Loucy (cell line): Measurements from ENCODE around the gene CACUL1.

Source experiments
- H2AFZ ChIP-seq: fragments of 200-600 bp; sonication (generic); 2 replicates; pipeline ENCODE4 v1.6.0; 2016; ENCODE audit warnings: antibody characterized with exemption, mild to moderate bottlenecking, low read length, moderate library complexity
- H3F3A ChIP-seq: fragments of 200-600 bp; 2 replicates; pipeline ENCODE4 v1.6.0; 2016; ENCODE audit warnings: antibody characterized with exemption, low read depth, mild to moderate bottlenecking
- H3K27me3 ChIP-seq: fragments of 200-600 bp; sonication (generic); 2 replicates; pipeline ENCODE4 v1.6.1; 2014; ENCODE audit warnings: low read length, mild to moderate bottlenecking; ENCODE audit not compliant: insufficient read depth, poor library complexity, severe bottlenecking
- H3K36me3 ChIP-seq: fragments of 200-600 bp; sonication (generic); 2 replicates; pipeline ENCODE4 v1.6.1; 2016; ENCODE audit warnings: low read length; ENCODE audit not compliant: insufficient read depth
- H3K4me1 ChIP-seq: fragments of 200-600 bp; sonication (generic); 2 replicates; pipeline ENCODE4 v1.5.1; 2014; ENCODE audit warnings: low read length, mild to moderate bottlenecking; ENCODE audit not compliant: insufficient read depth, poor library complexity, severe bottlenecking
- H3K4me2 ChIP-seq: fragments of 200-600 bp; sonication (generic); 2 replicates; pipeline ENCODE4 v1.6.0; 2014; ENCODE audit warnings: antibody characterized with exemption, low read length, low read depth, mild to moderate bottlenecking; ENCODE audit not compliant: poor library complexity, severe bottlenecking
- H3K4me3 ChIP-seq: fragments of 200-600 bp; sonication (generic); 2 replicates; pipeline ENCODE4 v1.5.1; 2014; ENCODE audit warnings: low read length, mild to moderate bottlenecking, mixed read lengths; ENCODE audit not compliant: poor library complexity, severe bottlenecking
- H3K79me2 ChIP-seq: fragments of 200-600 bp; sonication (generic); 2 replicates; pipeline ENCODE4 v1.6.1; 2014; ENCODE audit warnings: low read length; ENCODE audit not compliant: insufficient read depth
- H3K9ac ChIP-seq: fragments of 200-600 bp; sonication (generic); 2 replicates; pipeline ENCODE4 v1.6.0; 2014; ENCODE audit warnings: mild to moderate bottlenecking, low read depth, low read length, moderate library complexity; ENCODE audit not compliant: poor library complexity, severe bottlenecking
- H3K9me2 ChIP-seq: fragments of 200-600 bp; sonication (generic); replicated peaks from 2 replicates; pipeline ENCODE4 v1.6.1; 2016; ENCODE audit warnings: low read depth, low read length, mixed read lengths
- H3K9me3 ChIP-seq: fragments of 200-600 bp; sonication (generic); 2 replicates; pipeline ENCODE4 v1.6.1; 2014; ENCODE audit warnings: mild to moderate bottlenecking, antibody characterized with exemption, low read length, low read depth; ENCODE audit not compliant: insufficient read depth
- H4K20me1 ChIP-seq: fragments of 200-600 bp; sonication (generic); 2 replicates; pipeline ENCODE4 v1.6.0; 2014; ENCODE audit warnings: antibody characterized with exemption, low read length, mild to moderate bottlenecking; ENCODE audit not compliant: insufficient read depth, poor library complexity, severe bottlenecking
- CTCF ChIP-seq: fragments of 200-600 bp; sonication (generic); conservative IDR thresholded peaks from 2 replicates; pipeline ENCODE4 v1.5.1; 2014; ENCODE audit warnings: mild to moderate bottlenecking, antibody characterized with exemption, low read length
- EZH2phosphoT487 ChIP-seq: fragments of 200-600 bp; IDR thresholded peaks from 2 replicates; pipeline ENCODE4 v1.6.1; 2018; ENCODE audit warnings: antibody characterized with exemption, mild to moderate bottlenecking, moderate library complexity, borderline replicate concordance

Gene CACUL1

DNA sequence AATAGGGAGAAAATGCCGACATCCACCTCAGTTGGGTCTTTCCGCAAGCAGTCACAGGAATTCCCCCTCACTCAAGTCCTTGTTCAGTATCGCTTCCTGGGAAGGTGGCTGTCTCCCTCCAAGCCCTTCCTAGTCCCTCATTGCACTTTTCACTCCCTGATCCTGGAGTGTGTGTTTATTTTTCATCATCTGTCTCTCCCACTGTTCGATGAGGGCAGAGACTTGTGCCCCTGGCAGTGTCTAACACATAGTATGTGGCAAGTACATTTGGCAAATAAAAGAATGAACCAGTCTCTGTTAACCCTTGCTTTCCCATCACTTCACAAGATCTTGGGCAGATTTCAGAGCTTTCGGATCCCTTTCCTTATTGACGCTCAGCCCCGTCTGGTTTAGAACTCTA, 24.0 kb upstream of the CACUL1 start:
- no peaks in the 10 kb centered on the region for H3K9me2 ChIP-seq
- H3K27me3 ChIP-seq, result no peaks in the 10 kb centered on the region
- no peak overlapping the region for H2AFZ ChIP-seq
- no peaks in the 10 kb centered on the region for H3K36me3 ChIP-seq
- no peaks in the 10 kb centered on the region for H4K20me1 ChIP-seq
- H3K9me3 ChIP-seq, result no peaks in the 10 kb centered on the region; the same call in 1 of the 2 replicates
- H3K4me1 ChIP-seq, result no peaks in the 10 kb centered on the region
- no peaks in the 10 kb centered on the region for H3K79me2 ChIP-seq
- no peak overlapping the region for H3K9ac ChIP-seq
- TF ChIP-seq EZH2phosphoT487, result no peak
- TF ChIP-seq CTCF, result no peak
- H3F3A ChIP-seq, result no peaks in the 10 kb centered on the region
- no peak overlapping the region for H3K4me3 ChIP-seq
- H3K4me2 ChIP-seq, result no peak overlapping the region

DNA sequence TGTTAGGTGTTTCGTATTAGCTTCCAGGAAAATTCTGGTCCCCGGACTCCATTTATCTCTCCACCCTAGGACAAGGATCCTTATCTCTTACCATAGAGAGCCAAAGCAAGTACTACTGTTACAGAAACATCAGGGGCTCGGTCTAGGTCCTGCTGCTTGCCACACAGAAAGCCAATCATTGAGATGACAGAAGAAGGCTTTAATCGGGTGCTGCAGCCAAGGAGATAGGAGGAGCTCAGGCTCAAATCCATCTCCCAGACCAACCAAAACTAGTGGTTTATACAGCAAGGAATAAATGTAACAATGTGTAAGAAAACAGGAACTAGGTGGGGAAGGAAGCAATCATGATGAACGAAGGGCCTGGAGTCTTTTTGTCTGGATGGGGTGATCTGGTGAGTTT, 22.2 kb upstream of the CACUL1 start:
- Histone ChIP-seq H4K20me1 (no peaks in the 10 kb centered on the region), H3K9me3 (no peaks in the 10 kb centered on the region; the same call in 1 of the 2 replicates), H3K27me3 (no peaks in the 10 kb centered on the region), H3K9ac (no peak overlapping the region), H3K4me3 (no peak overlapping the region), H3F3A (no peaks in the 10 kb centered on the region), H3K36me3 (no peaks in the 10 kb centered on the region), H3K79me2 (no peaks in the 10 kb centered on the region), H3K4me2 (no peak overlapping the region), H2AFZ (no peak overlapping the region), H3K4me1 (no peaks in the 10 kb centered on the region), H3K9me2 (no peaks in the 10 kb centered on the region)
- no peak for TF ChIP-seq CTCF
- no peak for TF ChIP-seq EZH2phosphoT487

- Histone ChIP-seq H3K36me3 (no peaks in the 10 kb centered on the region), H3K9me3 (no peaks in the 10 kb centered on the region; the same call in 1 of the 2 replicates), H3K4me2 (no peak overlapping the region), H3K27me3 (no peaks in the 10 kb centered on the region), H3K9me2 (no peaks in the 10 kb centered on the region), H3K79me2 (no peaks in the 10 kb centered on the region), H3K9ac (no peak overlapping the region), H3K4me3 (no peak overlapping the region), H2AFZ (no peak overlapping the region), H3K4me1 (no peaks in the 10 kb centered on the region), H3F3A (no peaks in the 10 kb centered on the region), H4K20me1 (no peaks in the 10 kb centered on the region)
- no peak for TF ChIP-seq EZH2phosphoT487
- TF ChIP-seq CTCF, result no peak
Observed at GRCh38 chr10:118776033-118776432, 21.3 kb upstream of the CACUL1 start.
